ENCODE data around the gene POLE2.
"Not testable (repeated sequence)": the region's sequence is repeated elsewhere in the genome, so short reads cannot be mapped to it uniquely, and the experiment has no call there.

DNA sequence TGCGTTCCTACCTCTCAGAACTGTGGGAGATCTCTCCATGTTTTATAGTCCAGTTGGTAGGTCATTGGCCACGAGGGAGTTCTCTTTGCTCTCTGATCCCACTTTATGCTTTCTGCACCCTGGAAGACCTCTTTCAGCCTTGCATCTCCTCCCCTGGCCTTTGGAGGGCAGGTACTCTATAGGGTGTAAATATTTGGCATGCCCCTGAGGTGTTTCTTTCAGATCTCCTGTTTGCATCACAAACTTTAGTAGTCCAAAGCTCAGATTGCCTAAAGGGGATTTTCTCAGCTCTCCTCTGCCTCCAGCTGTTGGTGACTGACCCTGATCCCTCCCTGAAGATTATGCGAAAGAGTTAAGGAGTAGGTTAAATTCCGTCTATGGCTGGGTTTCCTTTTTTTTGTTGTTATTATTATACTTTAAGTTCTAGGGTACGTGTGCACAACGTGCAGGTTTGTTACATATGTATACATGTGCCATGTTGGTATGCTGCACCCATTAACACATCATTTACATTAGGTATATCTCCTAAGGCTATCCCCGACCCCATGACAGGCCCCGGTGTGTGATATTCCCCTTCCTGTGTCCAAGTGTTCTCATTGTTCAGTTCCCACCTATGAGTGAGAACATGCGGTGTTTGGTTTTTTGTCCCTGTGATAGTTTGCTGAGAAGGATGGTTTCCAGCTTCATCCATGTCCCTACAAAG, 33.9 kb upstream of the POLE2 start:
- not testable (repeated sequence) for TF ChIP-seq CTCF (conservative IDR thresholded peaks at IDR 0.05; ENCODE audit: low read length); EZH2phosphoT487 (IDR thresholded peaks at IDR 0.05; ENCODE audit: borderline replicate concordance)

Measured in Loucy (cell line).